Panc1 (cell line): ENCODE data around the gene GPR15LG.

ENCODE experiments used
- CTCF ChIP-seq: fragments of 450-650 bp; IDR thresholded peaks from 2 replicates; pipeline ENCODE4 v1.5.1; 2017; ENCODE audit warnings: mild to moderate bottlenecking
- REST ChIP-seq, 2 experiments: IDR thresholded peaks; 2 replicates each; pipeline ENCODE4 v1.6.1; 2011 to 2012; ENCODE audit warnings: low read depth in 2 of 2, control low read depth in 1 of 2, low read length in 1 of 2, mild to moderate bottlenecking in 1 of 2, moderate library complexity in 1 of 2; ENCODE audit not compliant: insufficient read depth in 1 of 2
- TCF7L2 ChIP-seq: IDR thresholded peaks from 2 replicates; pipeline ENCODE4 v1.6.1; 2011; ENCODE audit warnings: mild to moderate bottlenecking, low read depth, low read length, inconsistent platforms

- TF ChIP-seq CTCF (no peak), REST (IDR thresholded peaks at IDR 0.05; ENCODE audit: insufficient read depth in 1 of 2, low read depth in 2 of 2, low read length in 1 of 2) (no peak), TCF7L2 (no peak)
These were observed 17.0 kb downstream of the GPR15LG start for GRCh38 chr10:84190621-84191020.
